SK-N-MC (cell line): Measurements from ENCODE around the gene HEATR1.

ENCODE experiments used
- EZH2 ChIP-seq: fragments of 200-600 bp; sonication (generic); IDR thresholded peaks from one replicate; pipeline ENCODE4 v1.6.1; 2017; ENCODE audit warnings: antibody characterized with exemption
- POLR2AphosphoS5 ChIP-seq: IDR thresholded peaks from 2 replicates; pipeline ENCODE4 v1.6.1; 2012; ENCODE audit warnings: mild to moderate bottlenecking, low read depth, low read length, borderline replicate concordance

GRCh38 chr1:236612349-236612748 lies 8.0 kb upstream of the HEATR1 start:
- no peak for TF ChIP-seq EZH2
- no peak for TF ChIP-seq POLR2AphosphoS5
